Fibroblast of villous mesenchyme (primary cell): ENCODE data around the gene NTMT1. TPM values are rescaled to one million over a fixed set of nuclear protein-coding genes. Genes with fewer than 3 reads are reported as not detected.
"Not testable (repeated sequence)": the region's sequence is repeated elsewhere in the genome, so short reads cannot be mapped to it uniquely, and the experiment has no call there.

Experiments
- DNase-seq: peaks from one replicate; pipeline ENCODE4 v3.0.0-alpha.2; 2010; ENCODE audit warnings: low read depth
- H3K4me3 ChIP-seq: 2 replicates; pipeline ENCODE4 v1.5.1; 2011; ENCODE audit warnings: low read depth, mild to moderate bottlenecking, low read length
- total RNA-seq: library from RNA; depleted of rRNA; stranded (reverse); fragments of >200 nt; gene quantifications from 2 replicates; pipeline ENCODE4 v1.2.3, GENCODE V29; 2012
- TF ChIP-seq, protein P1 (sequence below): IDR thresholded peaks from 2 replicates; pipeline ENCODE4 v1.5.1; 2012; ENCODE audit warnings: low read depth, mild to moderate bottlenecking, low read length; ENCODE audit not compliant: insufficient read depth

Gene NTMT1
- total RNA-seq, 1 donor: 36.3 TPM

GRCh38 chr9:129590466-129590865, 35.5 kb upstream of the NTMT1 start:
- no peak overlapping the region for H3K4me3 ChIP-seq
- DNase-seq: no peak
- TF ChIP-seq, protein P1, sequence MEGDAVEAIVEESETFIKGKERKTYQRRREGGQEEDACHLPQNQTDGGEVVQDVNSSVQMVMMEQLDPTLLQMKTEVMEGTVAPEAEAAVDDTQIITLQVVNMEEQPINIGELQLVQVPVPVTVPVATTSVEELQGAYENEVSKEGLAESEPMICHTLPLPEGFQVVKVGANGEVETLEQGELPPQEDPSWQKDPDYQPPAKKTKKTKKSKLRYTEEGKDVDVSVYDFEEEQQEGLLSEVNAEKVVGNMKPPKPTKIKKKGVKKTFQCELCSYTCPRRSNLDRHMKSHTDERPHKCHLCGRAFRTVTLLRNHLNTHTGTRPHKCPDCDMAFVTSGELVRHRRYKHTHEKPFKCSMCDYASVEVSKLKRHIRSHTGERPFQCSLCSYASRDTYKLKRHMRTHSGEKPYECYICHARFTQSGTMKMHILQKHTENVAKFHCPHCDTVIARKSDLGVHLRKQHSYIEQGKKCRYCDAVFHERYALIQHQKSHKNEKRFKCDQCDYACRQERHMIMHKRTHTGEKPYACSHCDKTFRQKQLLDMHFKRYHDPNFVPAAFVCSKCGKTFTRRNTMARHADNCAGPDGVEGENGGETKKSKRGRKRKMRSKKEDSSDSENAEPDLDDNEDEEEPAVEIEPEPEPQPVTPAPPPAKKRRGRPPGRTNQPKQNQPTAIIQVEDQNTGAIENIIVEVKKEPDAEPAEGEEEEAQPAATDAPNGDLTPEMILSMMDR: no peak

GRCh38 chr9:129591916-129592315, 34.0 kb upstream of the NTMT1 start:
- no peak for DNase-seq
- H3K4me3 ChIP-seq: no peak overlapping the region
- TF ChIP-seq, protein P1: no peak

GRCh38 chr9:129592790-129593189, 33.2 kb upstream of the NTMT1 start:
- DNase-seq, H3K4me3 ChIP-seq: not testable (repeated sequence)

- DNase-seq: no peak
- no peak overlapping the region for H3K4me3 ChIP-seq
- TF ChIP-seq, protein P1: no peak
Observed at GRCh38 chr9:129594632-129595031, 31.3 kb upstream of the NTMT1 start.

GRCh38 chr9:129595311-129595741, 30.6 kb upstream of the NTMT1 start:
- TF ChIP-seq, protein P1: no peak
- DNase-seq: no peak
- H3K4me3 ChIP-seq: no peak overlapping the region

DNA sequence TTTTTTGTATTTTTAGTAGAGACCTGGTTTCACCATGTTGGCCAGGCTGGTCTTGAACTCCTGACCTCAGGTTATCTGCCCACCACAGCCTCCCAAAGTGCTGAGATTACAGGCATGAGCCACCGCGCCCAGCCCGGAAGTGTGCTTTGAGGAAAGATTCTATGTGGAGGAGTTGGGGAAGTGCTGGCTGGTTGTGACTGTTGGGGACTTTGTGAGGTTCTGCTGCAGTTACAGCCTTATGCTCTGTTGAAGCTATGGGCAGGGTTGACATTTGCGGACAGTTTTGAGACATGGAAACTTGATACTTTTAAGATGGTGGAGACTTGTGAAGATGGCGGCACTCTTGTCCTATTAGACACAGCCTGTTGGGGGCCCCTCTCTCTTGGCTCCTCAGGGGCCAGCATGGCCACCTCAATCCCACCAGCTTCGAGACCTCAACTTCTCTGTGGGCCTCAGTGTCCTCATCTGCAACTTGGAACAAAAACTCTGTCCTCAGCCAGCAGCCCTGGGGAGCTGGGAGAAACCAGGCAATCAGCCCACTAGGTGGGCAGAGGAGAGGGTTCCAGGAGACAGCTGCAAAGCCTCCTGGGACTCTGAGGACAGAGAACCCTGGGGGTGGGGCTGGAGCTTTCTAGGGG, 29.9 kb upstream of the NTMT1 start:
- DNase-seq: no peak
- TF ChIP-seq, protein P1: no peak
- peak overlapping the region; percentile 65 for H3K4me3 ChIP-seq

DNA sequence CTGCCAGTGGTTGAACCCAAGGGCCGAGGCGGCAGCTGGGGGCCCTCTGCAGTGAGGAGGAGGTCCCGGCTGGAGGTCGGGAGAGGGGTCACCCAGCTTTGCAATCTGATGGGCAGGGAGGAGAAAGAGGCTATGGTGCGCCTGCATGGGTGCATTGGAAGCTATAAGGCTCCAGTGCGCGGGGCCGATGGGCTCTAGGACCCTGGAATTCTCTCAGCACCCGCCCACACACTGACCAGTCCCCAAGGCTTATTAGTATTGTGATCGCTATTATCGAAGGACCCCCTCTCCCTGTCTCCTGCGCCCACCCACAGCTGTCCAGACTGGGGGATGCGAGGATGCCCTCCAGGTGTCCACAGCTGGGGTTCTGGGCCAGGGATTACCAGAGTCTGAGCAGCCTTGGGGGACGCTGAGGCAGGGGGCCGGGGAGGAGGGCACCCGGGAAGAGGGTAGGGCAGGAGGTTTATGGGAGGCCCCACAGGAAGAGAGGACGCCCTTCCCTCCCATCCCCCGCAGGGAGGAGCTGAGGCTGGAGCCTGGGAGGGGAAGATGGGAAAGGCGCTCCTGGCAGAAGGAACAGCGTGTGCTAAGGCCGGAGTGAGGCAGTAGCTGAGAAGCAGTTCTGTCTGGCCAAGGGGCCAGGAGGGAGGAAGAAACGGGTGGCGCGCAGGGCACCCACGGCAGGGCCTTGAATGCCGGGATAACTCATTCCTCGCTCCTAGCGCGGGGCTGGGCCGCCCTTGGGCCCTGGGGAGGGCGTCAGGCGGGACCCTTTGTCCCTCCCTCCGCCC, 29.2 kb upstream of the NTMT1 start:
- TF ChIP-seq, protein P1: no peak
- DNase-seq: peak; percentile 92
- H3K4me3 ChIP-seq: peak overlapping the region; percentile 65
